Fibroblast of pulmonary artery (primary cell): ENCODE measurements around the gene RTF2.
"Not testable (repeated sequence)": the region's sequence is repeated elsewhere in the genome, so short reads cannot be mapped to it uniquely, and the experiment has no call there.

Experiments used
- DNase-seq: peaks from one replicate; pipeline ENCODE4 v3.0.0-alpha.2; 2010; ENCODE audit warnings: low read depth
- H3K4me3 ChIP-seq: replicated peaks from 2 replicates; pipeline ENCODE4 v1.5.1; 2011; ENCODE audit warnings: low read depth, mild to moderate bottlenecking, control low read depth, low read length, moderate library complexity
- TF ChIP-seq, protein P1 (sequence below): IDR thresholded peaks from 2 replicates; pipeline ENCODE4 v1.5.1; 2011; ENCODE audit warnings: mild to moderate bottlenecking, control low read depth, low read length, inconsistent platforms; ENCODE audit errors: missing control alignments

Gene RTF2

DNA sequence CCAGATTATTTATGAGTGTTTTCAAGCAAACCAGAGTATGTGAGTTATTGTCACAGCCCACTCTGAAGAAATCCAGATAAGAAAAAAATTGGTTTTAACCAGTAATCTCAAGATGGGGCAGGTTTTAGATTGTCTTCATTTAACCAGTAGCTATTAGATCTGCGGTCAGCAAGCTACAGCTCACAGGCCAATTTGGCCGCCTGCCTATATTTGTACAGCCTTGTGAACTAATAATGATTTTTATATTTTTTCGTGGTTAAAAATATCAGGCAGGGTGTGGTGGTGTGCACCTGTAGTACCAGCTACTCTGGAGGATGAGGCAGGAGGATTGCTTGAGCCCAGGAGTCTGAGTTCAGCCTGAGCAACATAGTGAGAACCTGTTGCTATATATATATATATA is 69.6 kb downstream of the RTF2 start:
- H3K4me3 ChIP-seq: no peak overlapping the region
- TF ChIP-seq, protein P1, sequence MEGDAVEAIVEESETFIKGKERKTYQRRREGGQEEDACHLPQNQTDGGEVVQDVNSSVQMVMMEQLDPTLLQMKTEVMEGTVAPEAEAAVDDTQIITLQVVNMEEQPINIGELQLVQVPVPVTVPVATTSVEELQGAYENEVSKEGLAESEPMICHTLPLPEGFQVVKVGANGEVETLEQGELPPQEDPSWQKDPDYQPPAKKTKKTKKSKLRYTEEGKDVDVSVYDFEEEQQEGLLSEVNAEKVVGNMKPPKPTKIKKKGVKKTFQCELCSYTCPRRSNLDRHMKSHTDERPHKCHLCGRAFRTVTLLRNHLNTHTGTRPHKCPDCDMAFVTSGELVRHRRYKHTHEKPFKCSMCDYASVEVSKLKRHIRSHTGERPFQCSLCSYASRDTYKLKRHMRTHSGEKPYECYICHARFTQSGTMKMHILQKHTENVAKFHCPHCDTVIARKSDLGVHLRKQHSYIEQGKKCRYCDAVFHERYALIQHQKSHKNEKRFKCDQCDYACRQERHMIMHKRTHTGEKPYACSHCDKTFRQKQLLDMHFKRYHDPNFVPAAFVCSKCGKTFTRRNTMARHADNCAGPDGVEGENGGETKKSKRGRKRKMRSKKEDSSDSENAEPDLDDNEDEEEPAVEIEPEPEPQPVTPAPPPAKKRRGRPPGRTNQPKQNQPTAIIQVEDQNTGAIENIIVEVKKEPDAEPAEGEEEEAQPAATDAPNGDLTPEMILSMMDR: no peak
- DNase-seq: no peak

DNA sequence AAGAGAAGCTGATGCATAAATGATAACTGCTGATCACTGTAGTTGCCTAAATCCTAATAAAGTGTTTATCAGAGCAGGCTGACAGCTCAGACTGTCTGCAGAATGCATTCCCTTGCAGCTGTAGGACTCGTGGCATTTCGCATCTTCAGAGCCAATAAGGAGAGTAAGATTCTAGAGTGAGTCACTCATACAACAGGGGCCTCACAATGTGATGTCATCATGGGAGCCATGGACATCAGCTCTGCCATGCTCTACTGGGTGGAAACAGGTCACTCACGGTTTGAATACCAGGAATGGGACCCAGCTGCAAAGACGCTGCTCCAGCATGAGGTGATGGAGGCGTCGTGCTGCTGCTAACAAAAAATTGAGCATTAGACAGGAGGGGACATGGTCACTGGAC is 72.0 kb downstream of the RTF2 start:
- TF ChIP-seq, protein P1: no peak
- peak; percentile 3 for DNase-seq
- H3K4me3 ChIP-seq: no peak overlapping the region

DNA sequence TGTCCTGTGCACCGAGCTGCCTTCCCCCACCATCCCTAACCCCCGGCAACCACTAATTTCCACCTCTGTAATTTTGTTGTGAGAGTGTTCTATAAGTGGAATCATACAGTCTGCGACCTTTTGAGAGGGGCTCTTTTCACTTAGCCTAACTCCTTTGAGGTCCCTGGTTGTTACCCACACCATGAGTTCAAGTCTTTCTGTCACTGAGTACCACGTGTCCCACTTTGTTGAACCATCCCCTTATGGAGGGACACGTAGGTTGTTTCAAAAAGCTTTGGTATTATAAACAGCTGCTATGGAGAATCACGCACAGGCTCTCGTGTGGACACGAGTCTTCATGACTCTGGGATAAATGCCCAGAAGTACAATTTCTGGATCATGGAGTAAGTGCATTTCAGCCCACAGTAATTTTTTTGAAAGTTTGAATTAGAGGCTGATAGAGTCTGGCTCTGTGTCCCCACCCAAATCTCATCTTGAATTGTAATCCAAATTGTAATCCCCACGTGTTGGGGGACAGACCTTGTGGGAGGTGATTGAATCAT is 74.1 kb downstream of the RTF2 start:
- TF ChIP-seq, protein P1: no peak
- H3K4me3 ChIP-seq: no peak overlapping the region
- no peak for DNase-seq

DNA sequence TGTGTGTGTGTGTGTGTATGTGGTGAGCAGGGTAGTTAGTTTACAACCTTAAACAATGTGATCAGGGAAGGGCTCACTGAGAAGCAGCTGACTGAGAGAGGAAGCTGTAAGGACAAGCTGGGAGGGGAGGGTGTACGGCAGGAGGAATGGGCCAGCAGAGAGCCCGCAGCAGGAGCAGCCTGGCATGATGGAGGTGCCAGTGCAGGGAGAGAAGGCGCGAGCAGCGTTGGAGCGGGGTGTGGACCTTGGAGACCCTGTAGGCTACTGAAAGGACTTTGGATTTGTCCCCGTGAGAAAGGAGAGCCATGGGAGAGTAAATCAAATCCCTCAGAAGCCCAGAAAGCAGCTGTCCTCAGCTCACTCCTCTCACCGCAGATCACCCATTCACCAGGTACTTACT is 83.1 kb downstream of the RTF2 start:
- no peak for DNase-seq
- TF ChIP-seq, protein P1: no peak
- no peak overlapping the region for H3K4me3 ChIP-seq

DNA sequence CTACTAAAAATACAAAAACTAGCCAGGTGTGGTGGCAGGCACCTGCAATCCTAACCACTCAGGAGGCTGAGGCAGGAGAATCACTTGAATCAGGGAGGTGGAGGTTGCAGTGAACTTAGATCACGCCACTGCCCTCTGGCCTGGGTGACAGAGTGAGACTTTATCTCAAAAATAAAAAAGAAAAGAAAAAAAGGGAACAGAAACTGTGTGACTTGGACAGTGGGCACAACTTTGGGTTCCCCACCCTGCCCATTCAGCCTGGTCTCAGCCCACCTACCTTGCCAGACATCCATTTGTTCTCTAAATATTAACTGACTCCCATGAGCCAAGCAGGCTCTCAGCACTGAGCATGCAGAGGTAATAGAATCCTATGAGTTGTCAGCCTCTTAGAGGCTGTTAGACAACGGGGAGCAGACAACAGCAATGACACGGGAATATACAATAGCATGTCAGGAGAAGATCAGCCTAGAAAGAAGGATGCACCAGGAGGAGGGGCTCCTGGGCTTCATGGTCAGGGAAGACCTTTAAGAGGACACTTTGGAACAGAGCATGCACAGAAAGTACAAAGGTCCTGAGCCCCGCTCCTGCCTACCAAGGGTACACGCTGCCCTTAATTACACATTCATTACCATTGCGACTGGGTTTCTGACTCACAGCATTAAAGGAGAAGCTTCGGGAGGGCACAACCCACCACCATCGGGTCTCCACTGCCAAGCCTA is 84.6 kb downstream of the RTF2 start:
- no peak overlapping the region for H3K4me3 ChIP-seq
- TF ChIP-seq, protein P1: no peak
- DNase-seq: no peak

DNA sequence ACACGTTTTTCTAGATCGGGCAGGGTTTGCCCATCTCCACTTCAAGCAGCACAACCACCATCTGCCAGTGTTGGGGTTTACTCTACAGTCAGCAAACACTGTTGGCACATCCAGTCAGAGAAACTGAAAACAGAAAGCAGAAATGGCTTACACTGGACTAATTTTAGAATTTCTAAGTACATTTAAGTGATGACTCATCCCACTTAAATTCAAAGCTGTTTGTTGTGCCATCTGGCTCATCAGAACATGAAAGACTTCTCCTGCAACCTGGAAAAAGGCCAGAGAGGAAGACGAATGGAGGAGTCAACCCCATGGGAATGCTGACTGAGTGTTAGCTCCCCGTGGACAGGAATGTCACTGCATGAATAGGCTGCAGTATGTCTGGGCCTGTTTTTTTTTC is 86.4 kb downstream of the RTF2 start:
- peak; percentile 95 for DNase-seq
- H3K4me3 ChIP-seq: no peak overlapping the region
- TF ChIP-seq, protein P1: peak; percentile 16

DNA sequence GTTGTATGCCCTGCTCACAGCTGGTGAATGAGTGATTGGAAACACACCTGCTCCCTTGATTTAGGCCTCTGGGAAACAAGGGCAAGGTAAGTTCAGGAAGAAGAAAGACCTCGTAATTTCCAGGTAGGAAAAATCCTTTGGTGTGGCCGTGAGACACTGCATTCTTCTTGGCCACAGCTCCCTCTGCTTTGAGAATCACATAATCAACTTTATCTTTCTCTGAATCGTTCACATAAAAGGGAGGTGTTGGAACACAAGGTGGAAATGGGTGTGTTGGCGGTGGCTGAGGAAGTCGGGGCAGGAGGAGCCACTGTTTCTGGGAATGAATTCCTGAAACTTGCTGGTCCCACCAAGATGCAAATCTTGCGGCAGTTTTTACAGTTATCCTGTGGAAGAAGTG is 90.5 kb downstream of the RTF2 start:
- H3K4me3 ChIP-seq: no peak overlapping the region
- TF ChIP-seq, protein P1: no peak
- DNase-seq: no peak

DNA sequence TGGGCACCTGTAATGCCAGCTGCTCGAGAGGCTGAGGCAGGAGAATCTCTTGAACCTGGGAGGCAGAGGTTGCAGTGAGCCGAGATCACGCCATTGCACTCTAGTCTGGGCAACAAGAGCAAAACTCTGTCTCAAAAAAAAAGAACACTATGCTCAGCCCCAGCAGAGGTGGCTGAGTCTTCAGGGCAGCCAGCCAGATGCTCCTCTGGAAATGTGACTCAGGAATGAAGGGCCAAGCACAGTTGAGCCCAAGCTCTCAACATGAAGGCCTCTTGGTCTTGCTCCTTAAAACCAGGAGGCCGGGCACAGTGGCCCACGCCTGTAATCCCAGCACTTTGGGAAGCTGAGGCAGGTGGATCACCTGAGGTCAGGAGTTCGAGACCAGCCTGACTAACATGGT is 96.1 kb downstream of the RTF2 start:
- DNase-seq, H3K4me3 ChIP-seq: not testable (repeated sequence)
